ENCODE results near the gene TYSND1.
"Not testable (repeated sequence)": the region's sequence is repeated elsewhere in the genome, so short reads cannot be mapped to it uniquely, and the experiment has no call there.

TYSND1 gene

DNA sequence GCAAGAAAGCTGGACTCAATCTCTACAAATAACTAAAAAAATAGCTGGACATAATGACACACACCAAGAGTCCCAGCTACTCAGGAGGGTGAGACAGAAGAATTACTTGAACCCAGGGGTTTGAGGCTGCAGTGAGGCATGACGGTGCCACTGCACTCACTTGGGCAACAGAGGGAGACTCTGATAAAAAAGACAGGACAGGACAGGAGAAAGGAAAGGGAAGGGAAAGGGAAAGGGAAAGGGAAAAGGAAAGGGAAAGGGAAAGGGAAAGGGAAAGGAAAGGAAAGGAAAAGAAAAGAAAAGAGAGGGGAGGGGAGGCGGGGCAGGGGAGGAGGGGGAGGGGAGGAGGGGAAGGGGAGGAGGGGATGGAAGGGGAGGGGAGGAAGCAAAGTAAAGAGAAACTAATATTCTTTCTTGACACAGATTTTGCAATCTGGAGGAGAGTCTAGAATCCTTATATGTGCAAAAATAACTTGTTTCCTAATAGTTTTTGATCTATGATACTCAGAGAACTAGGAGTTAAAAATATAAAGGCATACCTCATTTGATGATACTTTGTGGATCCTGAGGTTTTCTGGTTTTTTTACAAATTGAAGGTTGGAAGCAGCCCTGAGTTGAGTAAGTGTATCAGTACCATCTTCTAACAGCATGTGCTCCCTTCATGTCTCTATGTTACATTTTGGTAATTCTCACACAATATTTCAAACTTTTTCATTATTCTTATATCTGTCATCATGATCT lies 15.8 kb upstream of the TYSND1 start:
- no peak overlapping the region for H2BK12ac ChIP-seq (ENCODE audit: low read length)
- no peak overlapping the region for H3K18ac ChIP-seq (ENCODE audit: low read length)
- no peak overlapping the region for H2BK15ac ChIP-seq (ENCODE audit: low read length)
- no peak overlapping the region for H4K8ac ChIP-seq (ENCODE audit: low read depth, low read length)
- no peak overlapping the region for H3K4me2 ChIP-seq (ENCODE audit: insufficient read depth, low read length, poor library complexity, severe bottlenecking)
- no peak overlapping the region for H2BK120ac ChIP-seq (ENCODE audit: low read depth, low read length)
- no CpG with 5 or more reads among the region's 2 CpGs for WGBS, 2 donors (ENCODE audit: extremely low coverage in 2 of 2, insufficient read length in 2 of 2, insufficient replicate concordance in 1 of 2)
- no peaks in the 10 kb centered on the region for H3K27me3 ChIP-seq (ENCODE audit: control insufficient read depth in 3 of 3, insufficient read depth in 3 of 3, low read depth in 1 of 3, low read length in 3 of 3)
- no peak overlapping the region for H3K4me3 ChIP-seq (ENCODE audit: low read length in 2 of 2)
- peaks cover 0 to 2% of the 10 kb centered on the region in 2 donors for H3K4me1 ChIP-seq (ENCODE audit: control insufficient read depth in 2 of 2, insufficient read depth in 1 of 2, low read depth in 1 of 2, low read length in 2 of 2)
- no peak overlapping the region for H4K91ac ChIP-seq (ENCODE audit: low read depth, low read length, poor library complexity)
- H3K27ac ChIP-seq (replicated peaks; ENCODE audit: low read length): no peak overlapping the region
- H3K79me1 ChIP-seq (ENCODE audit: low read depth, low read length): no peaks in the 10 kb centered on the region
- H3K36me3 ChIP-seq (replicated peaks in 1 of 2; ENCODE audit: control insufficient read depth in 2 of 2, insufficient read depth in 2 of 2, low read length in 2 of 2): peaks cover 3 to 94% of the 10 kb centered on the region in 2 donors
- H3K4ac ChIP-seq (ENCODE audit: low read length): no peak overlapping the region
- H3K23ac ChIP-seq (ENCODE audit: low read depth, low read length, poor library complexity): no peak overlapping the region
- H2AK5ac ChIP-seq (ENCODE audit: low read depth, low read length): no peak overlapping the region
- H2AFZ ChIP-seq (ENCODE audit: low read length): no peak overlapping the region
- no peak overlapping the region for H2BK5ac ChIP-seq (ENCODE audit: low read length)
- no peak overlapping the region for H3K14ac ChIP-seq (ENCODE audit: low read length)
- DNase-seq (ENCODE audit: low spot score): no peak
- no peak overlapping the region for H3K9ac ChIP-seq (ENCODE audit: low read depth, low read length, poor library complexity)
- no peaks in the 10 kb centered on the region for H3K9me3 ChIP-seq (replicated peaks in 1 of 2; ENCODE audit: control insufficient read depth in 2 of 2, insufficient read depth in 1 of 2, low read depth in 1 of 2, low read length in 2 of 2)

DNA sequence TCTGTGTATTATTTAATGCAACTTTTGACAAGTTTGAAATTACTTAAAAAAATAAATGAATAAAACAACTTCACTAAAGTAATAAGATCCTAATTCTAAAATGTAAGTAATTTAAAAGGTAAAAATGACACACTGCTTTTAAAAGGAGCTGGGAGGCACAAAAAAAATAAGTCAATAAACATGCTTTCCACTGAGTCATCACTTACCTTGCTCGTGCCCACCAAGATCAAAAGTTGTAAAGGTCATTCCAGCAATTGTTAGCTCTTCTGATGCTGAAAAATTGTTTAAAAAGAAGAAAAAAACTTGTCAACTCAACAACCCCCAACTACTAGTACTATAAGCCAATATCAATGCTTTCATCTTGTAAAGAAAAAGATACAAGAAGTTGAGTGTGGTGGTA lies 14.3 kb upstream of the TYSND1 start:
- H4K8ac ChIP-seq (ENCODE audit: low read depth, low read length): no peak overlapping the region
- peaks cover 0 to 2% of the 10 kb centered on the region in 2 donors for H3K4me1 ChIP-seq (ENCODE audit: control insufficient read depth in 2 of 2, insufficient read depth in 1 of 2, low read depth in 1 of 2, low read length in 2 of 2)
- no peaks in the 10 kb centered on the region for H3K9me3 ChIP-seq (replicated peaks in 1 of 2; ENCODE audit: control insufficient read depth in 2 of 2, insufficient read depth in 1 of 2, low read depth in 1 of 2, low read length in 2 of 2)
- no peaks in the 10 kb centered on the region for H3K27me3 ChIP-seq (ENCODE audit: control insufficient read depth in 3 of 3, insufficient read depth in 3 of 3, low read depth in 1 of 3, low read length in 3 of 3)
- H3K27ac ChIP-seq (replicated peaks; ENCODE audit: low read length): no peak overlapping the region
- H2BK15ac ChIP-seq (ENCODE audit: low read length): no peak overlapping the region
- no peak overlapping the region for H3K14ac ChIP-seq (ENCODE audit: low read length)
- no peak overlapping the region for H3K4ac ChIP-seq (ENCODE audit: low read length)
- peaks cover 9 to 94% of the 10 kb centered on the region in 2 donors for H3K36me3 ChIP-seq (replicated peaks in 1 of 2; ENCODE audit: control insufficient read depth in 2 of 2, insufficient read depth in 2 of 2, low read length in 2 of 2)
- no CpG with 5 or more reads among the region's 1 CpG for WGBS, 2 donors (ENCODE audit: extremely low coverage in 2 of 2, insufficient read length in 2 of 2, insufficient replicate concordance in 1 of 2)
- no peak overlapping the region for H2AK5ac ChIP-seq (ENCODE audit: low read depth, low read length)
- H3K79me1 ChIP-seq (ENCODE audit: low read depth, low read length): no peaks in the 10 kb centered on the region
- no peak overlapping the region for H2BK120ac ChIP-seq (ENCODE audit: low read depth, low read length)
- H4K91ac ChIP-seq (ENCODE audit: low read depth, low read length, poor library complexity): no peak overlapping the region
- no peak overlapping the region for H3K23ac ChIP-seq (ENCODE audit: low read depth, low read length, poor library complexity)
- no peak overlapping the region for H3K4me2 ChIP-seq (ENCODE audit: insufficient read depth, low read length, poor library complexity, severe bottlenecking)
- DNase-seq (ENCODE audit: low spot score): no peak
- no peak overlapping the region for H3K18ac ChIP-seq (ENCODE audit: low read length)
- no peak overlapping the region for H3K9ac ChIP-seq (ENCODE audit: low read depth, low read length, poor library complexity)
- H2BK5ac ChIP-seq (ENCODE audit: low read length): no peak overlapping the region
- no peak overlapping the region for H3K4me3 ChIP-seq (ENCODE audit: low read length in 2 of 2)
- no peak overlapping the region for H2BK12ac ChIP-seq (ENCODE audit: low read length)
- no peak overlapping the region for H2AFZ ChIP-seq (ENCODE audit: low read length)

- not testable (repeated sequence) for H2BK120ac ChIP-seq (ENCODE audit: low read depth, low read length); H3K23ac ChIP-seq (ENCODE audit: low read depth, low read length, poor library complexity); H4K91ac ChIP-seq (ENCODE audit: low read depth, low read length, poor library complexity); H2AK5ac ChIP-seq (ENCODE audit: low read depth, low read length); H3K4me2 ChIP-seq (ENCODE audit: insufficient read depth, low read length, poor library complexity, severe bottlenecking); H3K9me3 ChIP-seq (replicated peaks in 1 of 2; ENCODE audit: control insufficient read depth in 2 of 2, insufficient read depth in 1 of 2, low read depth in 1 of 2, low read length in 2 of 2); H4K8ac ChIP-seq (ENCODE audit: low read depth, low read length); H3K18ac ChIP-seq (ENCODE audit: low read length); H2BK15ac ChIP-seq (ENCODE audit: low read length); H3K27ac ChIP-seq (replicated peaks; ENCODE audit: low read length); H3K27me3 ChIP-seq (ENCODE audit: control insufficient read depth in 3 of 3, insufficient read depth in 3 of 3, low read depth in 1 of 3, low read length in 3 of 3); H3K79me1 ChIP-seq (ENCODE audit: low read depth, low read length); H2AFZ ChIP-seq (ENCODE audit: low read length); DNase-seq (ENCODE audit: low spot score); H2BK5ac ChIP-seq (ENCODE audit: low read length); H3K14ac ChIP-seq (ENCODE audit: low read length); H3K9ac ChIP-seq (ENCODE audit: low read depth, low read length, poor library complexity); H3K4me1 ChIP-seq (ENCODE audit: control insufficient read depth in 2 of 2, insufficient read depth in 1 of 2, low read depth in 1 of 2, low read length in 2 of 2); H2BK12ac ChIP-seq (ENCODE audit: low read length); H3K4ac ChIP-seq (ENCODE audit: low read length); H3K4me3 ChIP-seq (ENCODE audit: low read length in 2 of 2)
- H3K36me3 ChIP-seq (replicated peaks in 1 of 2; ENCODE audit: control insufficient read depth in 2 of 2, insufficient read depth in 2 of 2, low read length in 2 of 2): peaks cover 9 to 97% of the 10 kb centered on the region in 2 donors
- WGBS, 2 donors (ENCODE audit: extremely low coverage in 2 of 2, insufficient read length in 2 of 2, insufficient replicate concordance in 1 of 2): no CpG with 5 or more reads among the region's 3 CpGs
These were observed 12.9 kb upstream of the TYSND1 start for GRCh38 chr10:70159366-70159765.

DNA sequence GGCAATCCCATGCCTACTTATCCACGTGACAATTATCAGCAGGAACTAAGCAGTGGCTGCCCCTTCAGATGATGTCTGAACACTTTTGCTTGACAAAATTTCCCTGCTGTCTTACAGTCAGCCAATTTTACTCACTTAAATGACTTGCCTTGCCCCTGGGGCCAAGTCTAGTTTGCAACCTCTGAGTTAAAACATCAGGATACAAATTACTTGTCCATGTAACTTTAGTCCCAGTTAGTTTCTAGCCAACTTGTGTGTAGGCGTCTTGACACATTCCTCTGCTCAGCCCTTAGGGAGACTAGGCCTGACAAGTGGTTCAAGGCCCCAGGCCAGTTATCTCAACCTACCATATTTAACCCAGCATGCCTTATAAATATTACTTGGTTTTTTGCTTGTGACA lies 11.6 kb upstream of the TYSND1 start:
- Histone ChIP-seq H2BK5ac (ENCODE audit: low read length) (no peak overlapping the region), H2BK12ac (ENCODE audit: low read length) (no peak overlapping the region), H3K36me3 (replicated peaks in 1 of 2; ENCODE audit: control insufficient read depth in 2 of 2, insufficient read depth in 2 of 2, low read length in 2 of 2) (peaks cover 9 to 97% of the 10 kb centered on the region in 2 donors), H3K18ac (ENCODE audit: low read length) (no peak overlapping the region), H3K9ac (ENCODE audit: low read depth, low read length, poor library complexity) (no peak overlapping the region), H3K14ac (ENCODE audit: low read length) (no peak overlapping the region), H3K4me3 (ENCODE audit: low read length in 2 of 2) (no peak overlapping the region), H3K27me3 (ENCODE audit: control insufficient read depth in 3 of 3, insufficient read depth in 3 of 3, low read depth in 1 of 3, low read length in 3 of 3) (no peaks in the 10 kb centered on the region), H4K91ac (ENCODE audit: low read depth, low read length, poor library complexity) (no peak overlapping the region), H2BK15ac (ENCODE audit: low read length) (no peak overlapping the region), H2AFZ (ENCODE audit: low read length) (no peak overlapping the region), H3K4me2 (ENCODE audit: insufficient read depth, low read length, poor library complexity, severe bottlenecking) (no peak overlapping the region), H3K4ac (ENCODE audit: low read length) (no peak overlapping the region), H3K27ac (replicated peaks; ENCODE audit: low read length) (no peak overlapping the region), H3K4me1 (ENCODE audit: control insufficient read depth in 2 of 2, insufficient read depth in 1 of 2, low read depth in 1 of 2, low read length in 2 of 2) (peaks cover 2 to 7% of the 10 kb centered on the region in 2 donors), H2BK120ac (ENCODE audit: low read depth, low read length) (no peak overlapping the region), H3K9me3 (replicated peaks in 1 of 2; ENCODE audit: control insufficient read depth in 2 of 2, insufficient read depth in 1 of 2, low read depth in 1 of 2, low read length in 2 of 2) (no peaks in the 10 kb centered on the region), H4K8ac (ENCODE audit: low read depth, low read length) (no peak overlapping the region), H3K79me1 (ENCODE audit: low read depth, low read length) (no peaks in the 10 kb centered on the region), H2AK5ac (ENCODE audit: low read depth, low read length) (no peak overlapping the region), H3K23ac (ENCODE audit: low read depth, low read length, poor library complexity) (no peak overlapping the region)
- no peak for DNase-seq (ENCODE audit: low spot score)
- WGBS, 2 donors (ENCODE audit: extremely low coverage in 2 of 2, insufficient read length in 2 of 2, insufficient replicate concordance in 1 of 2): no CpG with 5 or more reads among the region's 2 CpGs

All from neuronal stem cell (in vitro differentiated cells).